ENCODE data around the gene PSAP. TPM values are rescaled to one million over a fixed set of nuclear protein-coding genes. Genes with fewer than 3 reads are reported as not detected.
A peak's percentile ranks its signal among the peaks of the same experiment; 100 is the strongest.

The PSAP gene
- total RNA-seq, 2 donors from 2014 or later = 1,145 to 1,486 TPM

- H3K27me3 ChIP-seq = no peaks in the 10 kb centered on the region
- H3K9me3 ChIP-seq = no peaks in the 10 kb centered on the region
- DNase-seq (ENCODE audit: low spot score) = no peak
- H3K36me3 ChIP-seq = no peaks in the 10 kb centered on the region
- H3K27ac ChIP-seq = peak overlapping the region; percentile 34 to 35
- no peak overlapping the region for H3K4me3 ChIP-seq
- TF ChIP-seq CTCF (IDR thresholded peaks at IDR 0.05) = no peak
- H3K4me1 ChIP-seq = peaks cover 0 to 53% of the 10 kb centered on the region in 2 donors
Observed at GRCh38 chr10:71848325-71849275, 2.5 kb downstream of the PSAP start.

GRCh38 chr10:71847418-71847817, 3.6 kb downstream of the PSAP start:
- H3K27ac ChIP-seq = peak overlapping the region in 1 of 2 donors; percentile 22
- H3K27me3 ChIP-seq = no peaks in the 10 kb centered on the region
- TF ChIP-seq CTCF (IDR thresholded peaks at IDR 0.05) = no peak
- DNase-seq (ENCODE audit: low spot score) = no peak
- H3K9me3 ChIP-seq = no peaks in the 10 kb centered on the region
- no peaks in the 10 kb centered on the region for H3K36me3 ChIP-seq
- H3K4me1 ChIP-seq = peaks cover 0 to 65% of the 10 kb centered on the region in 2 donors
- H3K4me3 ChIP-seq = no peak overlapping the region

- Histone ChIP-seq H3K36me3 (no peaks in the 10 kb centered on the region), H3K4me1 (peaks cover 0 to 68% of the 10 kb centered on the region in 2 donors), H3K27ac (no peak overlapping the region), H3K27me3 (no peaks in the 10 kb centered on the region), H3K9me3 (no peaks in the 10 kb centered on the region), H3K4me3 (no peak overlapping the region)
- no peak for TF ChIP-seq CTCF (IDR thresholded peaks at IDR 0.05)
- no peak for DNase-seq (ENCODE audit: low spot score)
Observed at GRCh38 chr10:71846816-71847215, 4.2 kb downstream of the PSAP start.

GRCh38 chr10:71845410-71846405, 5.3 kb downstream of the PSAP start:
- H3K27ac ChIP-seq = peak overlapping the region; percentile 28 to 41
- H3K4me3 ChIP-seq = no peak overlapping the region
- H3K4me1 ChIP-seq = peaks cover 0 to 74% of the 10 kb centered on the region in 2 donors
- no peaks in the 10 kb centered on the region for H3K27me3 ChIP-seq
- DNase-seq (ENCODE audit: low spot score) = no peak
- no peaks in the 10 kb centered on the region for H3K9me3 ChIP-seq
- no peaks in the 10 kb centered on the region for H3K36me3 ChIP-seq
- TF ChIP-seq CTCF (IDR thresholded peaks at IDR 0.05) = no peak

- H3K4me3 ChIP-seq = no peak overlapping the region
- no peak for TF ChIP-seq CTCF (IDR thresholded peaks at IDR 0.05)
- no peak for DNase-seq (ENCODE audit: low spot score)
- H3K9me3 ChIP-seq = no peaks in the 10 kb centered on the region
- no peaks in the 10 kb centered on the region for H3K27me3 ChIP-seq
- H3K4me1 ChIP-seq = peaks cover 0 to 77% of the 10 kb centered on the region in 2 donors
- H3K36me3 ChIP-seq = no peaks in the 10 kb centered on the region
- H3K27ac ChIP-seq = no peak overlapping the region
Observed at GRCh38 chr10:71844695-71845094, 6.4 kb downstream of the PSAP start.

Data from right atrium auricular region (tissue), 2 donors.